ENCODE results near the gene KCNN3.

Gene KCNN3

DNA sequence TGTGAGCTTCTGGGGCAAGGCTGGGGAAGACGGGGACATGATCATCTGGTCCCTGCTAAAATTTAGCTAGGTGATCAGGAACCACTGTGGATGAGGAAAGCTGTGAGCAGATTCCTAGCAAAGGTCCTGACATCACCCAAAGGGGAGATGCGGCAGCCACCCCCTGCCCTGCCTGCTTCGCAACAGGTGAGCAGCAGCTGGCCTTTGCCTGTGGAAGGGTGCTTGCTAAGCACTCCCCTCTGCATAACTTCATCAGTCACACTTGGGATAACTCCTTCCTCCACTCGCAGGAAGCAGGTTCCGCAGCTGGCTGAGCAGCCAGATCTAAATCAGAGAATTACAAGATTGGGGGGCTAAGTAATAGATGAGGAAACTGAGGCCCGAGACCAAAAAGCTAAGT lies 51.2 kb downstream of the KCNN3 start:
- DNase-seq (ENCODE audit: low read depth, low spot score), result no peak

DNA sequence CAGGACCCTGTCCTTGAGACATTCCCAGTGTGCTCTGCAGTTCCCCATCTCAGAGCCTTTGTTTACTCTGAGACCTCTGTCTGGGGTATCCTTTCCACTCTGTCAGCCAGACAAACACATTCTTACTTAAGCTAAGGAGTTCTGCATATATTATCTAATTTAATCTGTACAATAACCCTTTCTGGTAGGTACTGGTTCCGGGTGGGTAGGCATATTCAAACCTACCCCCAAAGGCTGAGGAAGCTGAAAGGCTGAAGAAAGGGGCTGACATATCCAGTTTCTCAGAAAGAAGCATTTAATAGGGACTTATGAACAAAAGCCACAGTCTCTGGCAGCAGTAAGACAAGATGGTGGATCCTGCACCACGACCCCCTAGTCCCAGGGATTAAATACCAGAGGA lies 53.1 kb downstream of the KCNN3 start:
- DNase-seq (ENCODE audit: low read depth, low spot score), result no peak

DNA sequence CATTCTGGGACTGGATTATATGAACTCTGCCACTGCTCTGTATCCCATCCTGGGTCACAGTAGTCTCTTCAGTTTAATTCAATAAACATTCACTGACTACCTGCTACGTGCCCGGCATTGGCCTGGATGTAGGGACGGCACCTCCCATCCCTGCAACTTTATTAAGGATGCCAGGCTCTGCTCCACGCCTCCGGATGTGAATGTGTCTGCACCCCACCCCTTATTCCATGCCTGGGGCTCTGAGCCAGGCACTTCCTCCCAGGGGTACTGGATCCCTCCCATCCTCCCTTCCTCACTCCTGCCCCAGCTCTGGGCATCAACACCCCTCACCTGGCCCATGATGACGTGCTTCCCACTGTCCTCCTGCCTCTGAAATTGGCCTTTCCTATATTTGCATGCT lies 53.7 kb downstream of the KCNN3 start:
- no peak for DNase-seq (ENCODE audit: low read depth, low spot score)

DNA sequence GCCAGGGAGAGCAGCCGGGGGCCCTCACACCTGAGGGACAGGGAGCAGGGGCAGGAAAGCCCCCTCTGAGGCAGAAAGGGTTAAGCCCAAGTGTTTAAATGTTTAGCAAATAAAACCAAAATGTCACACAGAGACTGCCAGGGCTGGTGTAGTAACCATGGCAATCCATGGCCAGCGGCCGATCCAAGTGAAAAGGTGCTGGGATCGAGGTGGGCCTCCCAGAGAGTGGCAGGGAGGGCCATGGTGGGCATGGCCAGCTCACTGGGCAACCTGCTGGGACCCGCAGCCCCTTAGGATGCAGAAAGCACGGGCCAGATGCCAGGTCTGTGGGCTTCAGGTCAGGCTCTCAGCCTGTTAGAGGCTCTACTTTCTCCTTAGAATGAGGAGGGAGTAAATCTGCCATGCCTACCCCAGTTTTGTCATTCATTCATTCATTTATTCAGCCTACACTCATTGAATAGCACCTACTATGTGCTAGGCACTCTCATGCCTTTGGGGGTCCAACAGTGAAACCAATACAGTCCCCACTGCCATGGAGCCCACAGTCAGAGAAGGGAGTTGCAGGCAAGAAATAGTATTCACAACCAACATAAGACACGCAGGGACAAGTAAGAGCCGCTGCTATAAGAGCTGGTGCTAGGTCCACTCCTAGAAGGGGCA lies 56.1 kb downstream of the KCNN3 start:
- DNase-seq (ENCODE audit: low read depth, low spot score), result no peak

DNA sequence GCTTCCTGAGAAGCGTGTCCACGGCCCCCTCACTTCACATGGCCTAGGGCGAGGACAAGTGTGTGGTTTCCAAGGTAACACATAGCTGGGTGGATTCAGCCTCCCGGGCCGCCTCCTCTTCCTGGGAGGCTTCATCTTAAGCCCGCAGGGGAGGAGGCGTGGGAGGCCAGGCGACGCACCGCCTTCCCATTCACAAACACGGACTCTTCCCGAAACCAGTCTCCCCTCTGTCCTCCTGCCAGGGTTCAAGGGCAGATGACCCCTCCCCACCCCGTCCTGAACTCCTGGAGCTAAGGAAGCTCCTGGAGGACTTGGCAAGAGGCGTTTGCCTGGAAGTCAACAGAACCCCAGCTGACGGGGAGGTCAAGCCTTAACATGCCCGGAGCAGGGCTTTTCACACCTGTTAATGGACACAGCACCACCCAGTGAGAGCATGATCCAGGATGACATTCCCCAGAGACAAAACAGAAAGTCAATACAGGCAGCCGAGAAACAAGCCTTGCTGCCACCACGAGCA lies 56.7 kb downstream of the KCNN3 start:
- DNase-seq (ENCODE audit: low read depth, low spot score), result no peak

DNA sequence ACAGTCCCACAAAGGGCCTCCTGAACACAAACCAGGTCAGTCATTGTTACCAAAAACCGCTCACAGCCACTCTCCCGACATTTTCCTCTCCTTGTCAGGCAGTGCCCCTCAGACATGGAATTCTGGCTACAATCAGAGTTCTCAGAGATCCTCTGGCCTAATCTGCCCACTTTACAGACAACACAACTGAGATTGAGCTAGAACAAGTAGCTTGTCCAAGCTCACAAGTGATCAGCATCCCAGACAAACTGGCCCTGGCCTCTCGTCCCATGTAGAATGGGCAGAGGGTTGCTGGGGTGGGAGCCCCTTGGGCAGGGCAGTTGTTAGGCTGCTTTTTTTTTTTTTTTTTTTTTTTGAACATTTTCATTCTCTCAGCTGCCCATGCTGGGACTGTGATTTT lies 57.2 kb downstream of the KCNN3 start:
- no peak for DNase-seq (ENCODE audit: low read depth, low spot score)

DNA sequence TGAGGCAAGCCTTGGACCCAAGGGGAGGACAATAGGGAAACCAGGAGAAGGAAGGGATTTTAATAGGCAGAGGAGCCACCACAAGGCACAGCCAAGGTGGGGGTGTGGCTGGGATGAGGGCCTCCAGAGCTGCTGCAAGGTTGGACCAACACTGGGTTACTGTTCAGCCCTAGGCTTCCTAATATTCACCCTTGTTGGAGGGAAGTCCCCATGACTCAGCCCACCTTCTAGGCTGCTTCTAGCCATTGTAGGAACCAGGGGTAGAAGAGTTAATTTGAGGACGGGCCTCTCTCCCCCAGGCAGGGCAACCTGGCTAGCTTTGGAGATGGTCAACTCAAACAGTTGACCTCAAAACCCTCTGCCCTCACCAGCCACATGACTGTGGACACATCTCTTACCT lies 59.5 kb downstream of the KCNN3 start:
- no peak for DNase-seq (ENCODE audit: low read depth, low spot score)

DNA sequence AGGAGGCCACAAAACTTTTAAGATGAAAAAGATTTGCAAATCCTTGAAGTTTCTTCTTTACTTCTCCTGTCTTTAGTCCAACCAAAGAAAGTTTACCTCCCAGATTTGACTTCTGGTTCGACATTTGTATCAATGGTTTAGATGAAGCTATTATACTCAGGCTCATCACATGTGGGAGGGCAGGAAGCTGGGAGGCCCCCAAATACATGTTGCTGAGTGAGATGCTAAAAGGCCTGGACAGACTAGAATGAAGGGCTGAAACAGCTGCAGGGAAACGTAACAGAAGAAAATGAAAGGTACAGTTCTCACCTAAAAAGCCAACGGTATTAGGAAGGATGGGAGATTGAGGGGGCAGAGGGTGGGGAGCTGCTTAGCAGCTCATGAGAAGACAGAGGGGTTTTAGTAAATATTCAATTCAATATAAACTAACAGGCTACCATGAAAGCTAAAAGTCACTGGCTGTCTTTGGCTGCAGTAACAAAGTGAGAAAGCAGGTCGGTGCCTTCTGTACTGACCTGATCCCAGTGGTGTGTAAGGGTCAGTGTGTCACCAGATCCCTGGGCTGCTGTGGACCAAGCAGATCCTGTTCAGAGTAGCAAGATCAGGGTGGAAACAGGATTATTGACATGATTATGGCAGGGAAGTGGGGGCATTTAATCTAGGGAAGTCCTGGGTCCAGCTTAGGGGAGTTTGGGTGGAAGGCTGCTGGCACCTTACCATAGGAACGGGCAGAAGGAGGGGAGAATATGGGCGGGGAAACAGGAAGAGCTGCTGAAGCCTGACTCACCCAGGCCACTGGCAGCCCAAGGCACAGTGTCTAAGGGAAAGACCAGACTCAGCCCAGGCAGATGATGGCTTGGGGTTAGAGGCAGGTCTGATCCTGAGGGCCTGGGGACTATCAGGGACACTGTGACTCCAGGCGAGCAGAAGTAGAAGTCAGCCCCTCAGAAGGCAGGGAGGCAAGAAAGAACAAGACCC lies 60.4 kb downstream of the KCNN3 start:
- no peak for DNase-seq (ENCODE audit: low read depth, low spot score)

DNA sequence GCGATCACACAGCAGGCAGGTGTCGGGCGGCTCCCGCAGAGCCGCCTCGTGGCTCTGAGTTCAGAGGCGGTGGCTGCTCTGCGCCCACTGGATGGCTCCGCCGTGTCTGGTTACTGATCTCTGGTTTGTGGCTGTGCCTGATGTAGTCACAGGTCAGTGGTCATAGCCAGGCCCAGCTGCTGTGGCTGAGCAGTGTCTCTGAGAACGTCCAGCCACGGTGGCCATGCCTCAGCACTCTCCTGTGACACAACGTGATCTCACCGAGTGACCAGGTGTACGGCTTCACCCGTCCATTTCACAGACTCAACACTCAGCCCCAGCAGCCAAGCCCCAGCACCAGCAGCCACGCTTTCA lies 61.2 kb downstream of the KCNN3 start:
- DNase-seq (ENCODE audit: low read depth, low spot score), result no peak

DNA sequence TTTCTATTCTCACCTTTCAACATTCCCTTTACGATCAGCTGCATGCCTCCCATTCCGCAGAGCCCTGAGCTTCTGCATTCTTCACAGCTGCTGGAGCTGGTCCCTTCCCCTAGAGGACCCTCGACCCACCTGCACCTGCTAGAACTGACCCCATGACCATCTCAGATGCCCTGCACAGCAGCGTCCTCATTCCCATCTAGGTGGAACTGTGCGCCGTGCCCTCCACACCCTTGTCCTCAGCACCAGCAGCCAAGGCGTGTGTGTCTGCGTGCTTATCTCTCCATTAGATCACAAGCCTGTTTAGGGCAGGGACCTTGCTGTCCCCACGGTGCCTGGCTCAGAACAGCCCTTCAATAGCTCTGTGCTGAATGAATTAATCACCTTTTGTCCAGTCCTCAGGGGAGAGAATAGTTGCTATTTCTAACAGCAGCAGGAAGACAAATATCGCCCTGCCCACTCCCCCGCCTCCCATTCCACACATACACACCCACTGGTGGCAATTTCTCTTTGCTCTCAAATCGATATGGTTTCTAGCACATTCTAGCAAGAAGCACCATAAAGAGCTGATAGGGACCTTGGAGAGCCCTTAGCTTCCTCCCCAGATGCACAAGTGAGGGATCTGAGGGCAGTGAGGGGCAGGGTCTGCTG lies 61.7 kb downstream of the KCNN3 start:
- DNase-seq (ENCODE audit: low read depth, low spot score), result no peak

DNA sequence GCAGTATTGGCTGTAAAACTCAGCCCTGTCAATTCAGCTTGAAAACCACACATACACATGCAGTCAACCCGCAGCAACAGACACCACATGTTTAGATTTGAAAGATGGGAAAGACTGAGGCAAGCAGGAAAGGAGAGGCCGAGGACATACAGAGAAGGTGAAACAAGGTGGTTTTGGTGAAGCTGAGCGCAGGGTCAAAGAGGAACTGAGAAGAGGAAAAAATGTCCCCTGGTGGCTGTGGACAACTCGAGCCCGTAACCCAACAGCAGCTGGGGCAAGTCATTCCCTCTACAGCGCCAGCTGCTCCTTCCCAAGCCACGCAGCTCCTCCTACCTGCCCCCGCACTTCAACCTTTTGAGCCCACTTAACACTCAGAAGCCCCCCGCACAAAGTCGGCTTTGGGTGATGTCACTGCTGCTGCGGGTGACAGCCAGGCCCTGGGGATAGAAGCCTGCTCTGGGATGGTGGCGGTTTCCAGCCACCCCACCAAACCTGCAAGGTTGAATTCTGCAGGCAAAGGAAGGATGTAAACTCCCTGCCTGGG lies 63.0 kb downstream of the KCNN3 start:
- no peak for DNase-seq (ENCODE audit: low read depth, low spot score)

DNA sequence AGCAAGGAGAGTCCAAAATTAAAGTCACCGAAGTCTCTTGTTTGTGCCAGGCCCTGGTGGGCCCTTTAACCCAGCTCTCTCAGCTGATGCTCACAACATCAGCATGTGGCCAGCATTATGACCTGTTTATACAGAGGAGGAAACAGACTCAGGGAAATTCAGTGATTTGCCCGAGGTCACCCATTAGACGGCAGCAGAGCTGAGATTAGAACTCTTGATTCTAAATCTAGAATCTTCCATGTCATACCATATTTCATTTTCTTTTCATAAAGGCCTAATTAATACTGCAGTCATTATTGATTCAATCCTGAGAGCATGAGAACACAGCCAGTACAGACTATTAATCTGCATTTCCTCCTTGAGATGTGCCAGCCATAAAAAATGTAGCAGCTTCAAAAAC lies 63.7 kb downstream of the KCNN3 start:
- no peak for DNase-seq (ENCODE audit: low read depth, low spot score)

DNA sequence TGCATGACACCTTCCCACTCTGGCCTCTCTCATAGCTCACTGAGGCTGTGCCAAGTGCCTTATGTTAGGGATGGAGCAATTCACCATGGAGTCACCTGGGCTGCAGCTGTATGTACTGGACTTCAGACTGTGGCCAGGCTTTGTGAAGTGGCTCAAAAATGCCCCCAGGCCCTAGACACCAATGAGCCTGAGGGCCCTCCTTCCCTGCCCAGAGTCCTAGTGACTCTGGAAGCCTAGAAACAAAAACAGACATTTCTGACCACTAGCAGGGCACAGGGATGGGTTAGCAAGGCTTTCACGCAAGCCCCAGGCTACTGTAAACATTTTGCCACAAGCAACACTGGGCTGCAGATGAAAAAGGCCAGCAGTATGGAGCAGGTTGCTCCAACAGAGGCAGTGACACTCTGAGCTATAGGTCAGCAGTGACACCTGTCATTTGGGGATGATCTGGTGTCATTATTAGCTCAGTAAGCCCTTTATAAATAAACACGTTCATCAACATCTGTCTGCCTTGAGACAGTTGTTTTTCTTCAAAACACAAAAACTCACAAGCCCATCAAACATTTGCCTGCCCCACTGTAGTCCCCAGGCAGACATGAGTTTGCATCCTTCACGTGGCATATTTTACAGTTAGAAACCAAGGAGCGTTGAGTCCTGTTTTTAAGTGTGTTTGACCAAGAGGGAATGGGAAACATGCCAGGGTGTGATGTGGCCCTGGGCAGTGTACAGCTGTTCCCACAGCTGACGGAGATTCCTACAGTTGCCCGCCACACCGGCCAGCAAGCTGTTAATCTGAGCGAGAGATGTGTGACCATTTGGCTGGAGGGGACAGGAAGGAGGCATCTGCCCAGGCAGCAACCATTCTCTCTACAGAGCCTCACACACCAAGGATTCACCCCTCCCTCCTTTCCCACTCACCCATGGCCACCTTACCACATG lies 66.8 kb downstream of the KCNN3 start:
- no peak for DNase-seq (ENCODE audit: low read depth, low spot score)

DNA sequence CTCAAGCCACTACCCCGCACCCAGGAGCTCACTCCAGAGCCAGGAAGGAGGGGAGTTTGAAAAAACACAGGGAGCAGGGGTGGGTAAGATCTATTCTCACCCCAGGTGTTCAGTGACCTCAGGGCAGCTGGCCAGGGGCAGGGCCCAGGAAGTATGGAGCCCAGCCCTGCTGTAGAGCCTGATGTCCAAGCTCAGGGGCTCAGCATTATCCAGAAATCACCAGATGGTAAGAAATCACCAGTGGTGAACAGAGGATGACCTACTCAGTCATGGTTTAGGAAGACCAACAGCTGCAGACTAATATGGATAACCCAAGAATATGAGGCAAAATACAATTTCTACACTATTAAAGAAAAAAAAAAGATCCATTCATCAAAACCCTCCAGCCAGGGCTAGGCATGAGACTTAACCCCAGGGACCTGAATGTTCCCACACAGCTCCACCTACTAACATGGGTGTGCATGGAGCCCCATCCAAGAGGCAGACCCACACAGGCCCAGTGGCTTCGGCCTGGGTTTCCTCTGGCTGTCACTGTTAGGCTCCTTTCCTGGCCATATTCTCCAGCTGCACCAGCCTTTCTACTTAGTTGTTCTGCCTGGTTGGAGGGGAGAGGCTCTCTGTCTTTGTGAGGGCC lies 67.6 kb downstream of the KCNN3 start:
- DNase-seq (ENCODE audit: low read depth, low spot score), result no peak

DNA sequence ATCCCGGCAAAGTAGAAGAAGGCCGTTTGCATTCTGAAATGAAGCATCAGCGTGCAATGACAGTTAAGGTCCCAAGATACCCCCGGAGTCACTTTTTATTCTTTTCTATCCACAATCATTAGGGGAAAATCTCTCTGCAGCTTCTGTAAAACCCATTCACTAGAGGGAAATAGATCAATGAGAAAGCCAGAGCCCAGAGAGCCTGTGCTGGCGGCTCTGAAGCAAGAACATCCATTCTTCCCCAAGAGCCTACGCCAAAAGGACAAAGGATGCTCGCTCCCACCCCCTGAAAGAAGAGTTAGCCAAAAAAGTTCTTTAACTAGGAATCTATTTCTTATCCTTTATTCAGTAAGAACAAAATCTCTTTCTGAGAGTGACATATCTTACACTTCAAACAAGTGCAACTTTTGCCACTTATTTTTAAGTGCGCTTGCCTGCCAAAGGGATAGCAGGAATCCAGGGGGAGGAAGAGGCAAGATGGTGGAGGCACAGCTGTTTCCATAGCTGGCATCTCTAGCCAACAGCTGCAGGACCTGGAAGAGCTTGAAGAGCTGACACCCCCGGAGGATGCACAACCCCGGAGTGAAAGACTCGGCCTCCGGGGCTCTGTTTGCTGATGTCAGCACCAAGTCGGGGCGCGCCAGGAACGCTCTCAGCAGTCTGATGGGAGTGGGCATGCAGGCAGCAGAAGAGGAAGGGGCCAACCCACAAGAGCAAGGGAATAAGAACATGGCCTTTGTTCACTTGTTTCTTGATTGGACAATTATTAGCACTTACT lies 68.7 kb downstream of the KCNN3 start:
- DNase-seq (ENCODE audit: low read depth, low spot score), result no peak

DNA sequence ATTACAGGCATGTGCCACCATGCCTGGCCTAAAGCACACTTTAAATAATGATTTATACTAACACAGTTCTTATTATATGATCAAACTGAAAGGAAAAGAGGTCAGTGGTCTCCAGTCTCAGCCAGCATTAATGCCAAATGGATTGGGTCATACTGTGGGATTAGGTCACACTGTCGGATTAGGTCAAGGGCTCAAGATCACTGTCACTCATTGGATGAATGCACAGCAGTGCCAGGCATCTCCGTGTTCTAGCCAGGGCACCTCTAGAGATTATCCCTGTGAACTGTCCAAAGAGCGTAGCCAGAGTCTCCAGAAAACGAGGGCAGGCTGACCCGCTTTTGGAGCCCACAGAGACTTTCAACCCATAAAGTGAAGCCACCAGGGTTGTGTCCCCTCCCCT lies 70.9 kb downstream of the KCNN3 start:
- DNase-seq (ENCODE audit: low read depth, low spot score), result no peak

DNA sequence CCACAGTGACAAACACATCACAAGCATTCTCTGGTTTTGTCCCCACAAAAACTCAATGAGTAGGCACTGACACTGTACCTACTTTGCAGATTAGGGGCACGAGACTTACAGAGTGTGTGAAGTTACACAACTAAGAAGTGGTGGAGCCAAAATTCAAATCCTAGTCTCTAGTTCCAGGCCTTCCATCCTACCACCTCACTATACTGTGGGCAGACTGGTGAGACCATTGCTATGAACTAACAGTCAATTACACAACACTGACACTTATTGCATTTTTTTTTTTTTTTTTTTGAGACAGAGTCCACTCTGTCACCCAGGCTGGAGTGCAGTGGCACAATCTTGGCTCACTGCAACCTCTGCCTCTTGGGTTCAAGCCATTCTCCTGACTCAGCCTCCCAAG lies 71.4 kb downstream of the KCNN3 start:
- DNase-seq (ENCODE audit: low read depth, low spot score), result no peak

DNA sequence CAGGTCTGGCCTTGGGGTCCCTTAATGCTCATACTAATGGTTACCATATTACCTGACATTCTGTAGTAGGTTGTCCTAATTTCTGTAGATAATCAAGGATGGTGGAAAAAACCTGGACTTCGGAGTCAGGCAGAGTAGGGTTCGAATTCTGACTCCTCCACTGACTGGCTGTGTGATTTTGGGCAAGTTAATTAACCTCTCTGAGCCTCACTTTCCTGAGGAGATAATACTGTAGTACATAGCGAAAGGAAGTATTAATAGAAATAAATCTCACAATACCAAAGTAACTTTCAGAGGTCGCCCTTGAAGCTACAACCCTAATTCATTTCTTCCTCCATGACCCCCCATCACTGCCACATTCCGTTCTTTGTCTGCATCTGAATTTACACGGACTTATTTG lies 72.9 kb downstream of the KCNN3 start:
- no peak for DNase-seq (ENCODE audit: low read depth, low spot score)

DNA sequence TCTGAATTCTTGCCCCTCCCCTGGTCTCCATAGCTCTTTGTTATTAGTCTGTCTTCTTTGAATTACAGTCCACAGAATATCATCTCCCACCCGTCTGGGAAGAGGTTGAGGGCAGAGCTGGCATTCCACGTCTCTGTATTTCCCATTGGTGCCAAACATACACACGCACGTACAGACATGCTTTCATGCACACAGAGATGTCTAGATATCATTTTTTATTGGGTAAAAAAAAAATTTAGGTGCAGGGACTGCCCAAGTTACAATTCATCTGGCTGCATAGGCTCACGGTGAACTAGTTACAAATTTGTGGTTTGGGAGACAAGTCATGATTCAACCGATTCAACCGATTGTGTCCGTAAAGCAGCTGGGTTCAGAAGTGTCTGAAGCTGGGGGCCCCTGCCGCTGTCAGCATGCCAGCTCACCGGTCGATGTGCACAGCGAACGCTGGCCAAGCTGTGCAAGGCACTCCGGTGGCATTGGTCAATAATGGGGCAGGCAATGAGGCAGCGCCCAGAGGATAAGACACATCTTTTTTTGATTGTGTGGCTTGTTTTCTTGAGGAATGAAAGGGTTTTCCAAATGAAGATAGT lies 73.7 kb downstream of the KCNN3 start:
- no peak for DNase-seq (ENCODE audit: low read depth, low spot score)
